ENCODE data around the gene SELENOP.

The SELENOP gene

GRCh38 chr5:42760426-42760825, 51.3 kb downstream of the SELENOP start:
- TF ChIP-seq ESRRG (CRISPR knock-in tag; IDR thresholded peaks at IDR 0.05) (no peak), ZFP3 (CRISPR knock-in tag; IDR thresholded peaks at IDR 0.05) (no peak), ZNF70 (CRISPR knock-in tag; IDR thresholded peaks at IDR 0.05) (no peak), GLIS3 (CRISPR knock-in tag; IDR thresholded peaks at IDR 0.05) (no peak)
- ATAC-seq, result no peak

GRCh38 chr5:42759456-42759855, 52.2 kb downstream of the SELENOP start:
- TF ChIP-seq TCF4 (CRISPR knock-in tag; IDR thresholded peaks at IDR 0.05; ENCODE audit: borderline replicate concordance), result no peak
- TF ChIP-seq ZC3H10 (CRISPR knock-in tag; IDR thresholded peaks at IDR 0.05), result no peak
- no peak for TF ChIP-seq CSRNP3 (CRISPR knock-in tag; IDR thresholded peaks at IDR 0.05)
- no peak for TF ChIP-seq ARNTL (CRISPR knock-in tag; IDR thresholded peaks at IDR 0.05; ENCODE audit: borderline replicate concordance, low read depth)
- no peak for TF ChIP-seq ZNF565 (CRISPR knock-in tag; conservative IDR thresholded peaks at IDR 0.05; ENCODE audit: low read depth)
- TF ChIP-seq ZNF70 (CRISPR knock-in tag; IDR thresholded peaks at IDR 0.05), result no peak
- no peak for TF ChIP-seq RARB (CRISPR knock-in tag; IDR thresholded peaks at IDR 0.05)
- TF ChIP-seq ISL1 (CRISPR knock-in tag; IDR thresholded peaks at IDR 0.05), result no peak
- no peak for TF ChIP-seq OSR1 (CRISPR knock-in tag; IDR thresholded peaks at IDR 0.05)
- no peak for TF ChIP-seq ZFP3 (CRISPR knock-in tag; IDR thresholded peaks at IDR 0.05)
- TF ChIP-seq TOX (CRISPR knock-in tag; IDR thresholded peaks at IDR 0.05; ENCODE audit: borderline replicate concordance), result no peak
- no peak for TF ChIP-seq ESRRG (CRISPR knock-in tag; IDR thresholded peaks at IDR 0.05)
- TF ChIP-seq SNAI2 (CRISPR knock-in tag; IDR thresholded peaks at IDR 0.05), result no peak
- TF ChIP-seq BACH2 (CRISPR knock-in tag; IDR thresholded peaks at IDR 0.05; ENCODE audit: borderline replicate concordance), result no peak
- no peak for TF ChIP-seq GLIS3 (CRISPR knock-in tag; IDR thresholded peaks at IDR 0.05)
- ATAC-seq, result no peak

- TF ChIP-seq CSDC2 (CRISPR knock-in tag; IDR thresholded peaks at IDR 0.05), result no peak
- no peak for TF ChIP-seq PATZ1 (CRISPR knock-in tag; IDR thresholded peaks at IDR 0.05; ENCODE audit: borderline replicate concordance)
- no peak for TF ChIP-seq POU6F1 (CRISPR knock-in tag; IDR thresholded peaks at IDR 0.05; ENCODE audit: borderline replicate concordance, low read depth)
- no peak for TF ChIP-seq ESRRG (CRISPR knock-in tag; IDR thresholded peaks at IDR 0.05)
- no peak for TF ChIP-seq RARB (CRISPR knock-in tag; IDR thresholded peaks at IDR 0.05)
- TF ChIP-seq OSR1 (CRISPR knock-in tag; IDR thresholded peaks at IDR 0.05), result no peak
- TF ChIP-seq ZNF565 (CRISPR knock-in tag; conservative IDR thresholded peaks at IDR 0.05; ENCODE audit: low read depth), result no peak
- no peak for TF ChIP-seq TCF4 (CRISPR knock-in tag; IDR thresholded peaks at IDR 0.05; ENCODE audit: borderline replicate concordance)
- TF ChIP-seq BACH2 (CRISPR knock-in tag; IDR thresholded peaks at IDR 0.05; ENCODE audit: borderline replicate concordance), result no peak
- TF ChIP-seq ZFP30 (CRISPR knock-in tag; IDR thresholded peaks at IDR 0.05), result no peak
- no peak for TF ChIP-seq ISL1 (CRISPR knock-in tag; IDR thresholded peaks at IDR 0.05)
- TF ChIP-seq TSHZ2 (CRISPR knock-in tag; IDR thresholded peaks at IDR 0.05), result no peak
- TF ChIP-seq ZNF70 (CRISPR knock-in tag; IDR thresholded peaks at IDR 0.05), result no peak
- no peak for TF ChIP-seq ZNF8 (CRISPR knock-in tag; IDR thresholded peaks at IDR 0.05)
- no peak for TF ChIP-seq ARNTL (CRISPR knock-in tag; IDR thresholded peaks at IDR 0.05; ENCODE audit: borderline replicate concordance, low read depth)
- ATAC-seq, result peak; percentile 99
Measured at GRCh38 chr5:42756606-42757601, 54.8 kb downstream of the SELENOP start, which contains the start of gene CCDC152. Gene CCDC152 (plus strand): TSS chr5:42756818. CDS start chr5:42759122, 2,304 bp downstream.
